GM12878 (cell line): ENCODE results near the gene USP10. TPM values are rescaled to one million over a fixed set of nuclear protein-coding genes. Genes with fewer than 3 reads are reported as not detected.

Experiments used
- ATAC-seq: fragments of 200-7000 bp; cut with Tn5 transposase; 3 replicates; pipeline ENCODE4 v1.9.1; 2020; ENCODE audit warnings: mild to moderate bottlenecking, moderate library complexity
- BruUV-seq: library from RNA; stranded (reverse); fragments of 400-500 nt; replicated peaks from 2 replicates; lab custom pipeline; 2021; lab: Mats Ljungman, UMichigan
- CTCF ChIA-PET: fragments of 300-600 bp; sonication (Branson Sonifier 250); formaldehyde crosslinking; extraction: SDS; loops from one replicate; lab custom pipeline; 2021; ENCODE audit warnings: inconsistent platforms; lab: Yijun Ruan, JAX
- POLR2A ChIA-PET: fragments of 350-600 bp; formaldehyde crosslinking; extraction: SDS; loops from one replicate; lab custom pipeline; 2021; ENCODE audit warnings: inconsistent platforms; lab: Charles Lee
- RAD21 ChIA-PET: fragments of 300-600 bp; sonication (Branson Sonifier 250); formaldehyde crosslinking; loops from one replicate; lab custom pipeline; 2023; ENCODE audit warnings: antibody characterized with exemption; ENCODE audit not compliant: unreplicated experiment; lab: Charles Lee
- SMC1A ChIA-PET: fragments of 300-600 bp; sonication (Branson Sonifier 250); formaldehyde crosslinking; loops from one replicate; lab custom pipeline; 2023; ENCODE audit not compliant: unreplicated experiment, uncharacterized antibody; lab: Charles Lee
- DNase-seq: peaks from one replicate; pipeline ENCODE4 v3.0.0-alpha.2; 2011; ENCODE audit warnings: low read depth, low spot score
- FAIRE-seq: peaks from 3 replicates; lab custom pipeline; 2011; peaks lifted over from hg19 to GRCh38; lab: Jason Lieb, UNC
- H2AFZ ChIP-seq: 2 replicates; pipeline ENCODE4 v1.6.0; 2011; ENCODE audit warnings: low read depth, low read length, control low read depth; ENCODE audit not compliant: control insufficient read depth
- H3K27ac ChIP-seq: 2 replicates; pipeline ENCODE4 v1.5.1; 2011; ENCODE audit warnings: control low read depth; ENCODE audit not compliant: control insufficient read depth, insufficient read depth
- H3K27me3 ChIP-seq, 2 experiments: replicated peaks in 1 of 2; 2 replicates each; pipeline versions ENCODE4 v1.6.0 to v1.6.1; 2011; ENCODE audit warnings: low read length in 1 of 2; ENCODE audit not compliant: control insufficient read depth in 2 of 2, insufficient read depth in 2 of 2
- H3K36me3 ChIP-seq, 2 experiments: 2 replicates each; pipeline ENCODE4 v1.5.1; 2011; ENCODE audit warnings: low read length in 1 of 2; ENCODE audit not compliant: control insufficient read depth in 2 of 2, insufficient read depth in 2 of 2
- H3K4me1 ChIP-seq: 2 replicates; pipeline ENCODE4 v1.6.1; 2011; ENCODE audit warnings: mild to moderate bottlenecking, low read length, moderate library complexity, mixed read lengths; ENCODE audit not compliant: control insufficient read depth, insufficient read depth
- H3K4me2 ChIP-seq: 2 replicates; pipeline ENCODE4 v1.6.0; 2011; ENCODE audit warnings: control low read depth; ENCODE audit not compliant: control insufficient read depth, insufficient read depth
- H3K4me3 ChIP-seq: fragments of 200-600 bp; sonication (generic); 2 replicates; pipeline ENCODE4 v1.5.1; 2016
- H3K79me2 ChIP-seq: 2 replicates; pipeline ENCODE4 v1.6.0; 2011; ENCODE audit warnings: low read length; ENCODE audit not compliant: control insufficient read depth, insufficient read depth
- H3K9ac ChIP-seq: 2 replicates; pipeline ENCODE4 v1.8.0; 2011; ENCODE audit warnings: low read length, control low read depth, mixed read lengths; ENCODE audit not compliant: control insufficient read depth, insufficient read depth
- H3K9me3 ChIP-seq: replicated peaks from 3 replicates; pipeline ENCODE4 v1.5.1; 2011; ENCODE audit warnings: mild to moderate bottlenecking, low read length; ENCODE audit not compliant: control insufficient read depth, insufficient read depth
- H4K20me1 ChIP-seq: 2 replicates; pipeline ENCODE4 v1.6.0; 2011; ENCODE audit not compliant: control insufficient read depth, insufficient read depth
- EED ChIP-seq: sonication (generic); IDR thresholded peaks from 2 replicates; pipeline ENCODE4 v1.6.1; 2016; ENCODE audit warnings: antibody characterized with exemption, low read depth
- FOXM1 ChIP-seq: IDR thresholded peaks from 2 replicates; pipeline ENCODE4 v1.6.1; 2012; ENCODE audit warnings: low read depth, mild to moderate bottlenecking, inconsistent platforms, low read length, moderate library complexity
- HDAC6 ChIP-seq: fragments of 200-600 bp; sonication (generic); IDR thresholded peaks from one replicate; pipeline ENCODE4 v1.8.0; 2017; ENCODE audit warnings: antibody characterized with exemption; ENCODE audit not compliant: unreplicated experiment
- JUND ChIP-seq: IDR thresholded peaks from 2 replicates; pipeline ENCODE4 v1.6.1; 2012; ENCODE audit warnings: low read depth, mild to moderate bottlenecking, low read length, improper control_type of control experiment, moderate library complexity
- KAT2A ChIP-seq: conservative IDR thresholded peaks from 2 replicates; pipeline ENCODE4 v1.6.1; 2011; ENCODE audit warnings: low read depth, low read length; ENCODE audit not compliant: control insufficient read depth
- MYC ChIP-seq: IDR thresholded peaks from 2 replicates; pipeline ENCODE4 v1.6.1; 2011; ENCODE audit warnings: mild to moderate bottlenecking, low read length, moderate library complexity, inconsistent platforms; ENCODE audit not compliant: insufficient read depth, insufficient replicate concordance, insufficient read length, severe bottlenecking
- PAX5 ChIP-seq: IDR thresholded peaks from 2 replicates; pipeline ENCODE4 v1.6.1; 2011; ENCODE audit warnings: low read depth, low read length, borderline replicate concordance
- PAX8 ChIP-seq: fragments of 450-650 bp; IDR thresholded peaks from 2 replicates; pipeline ENCODE4 v1.6.1; 2017; ENCODE audit warnings: mild to moderate bottlenecking, moderate library complexity
- PML ChIP-seq: IDR thresholded peaks from 2 replicates; pipeline ENCODE4 v1.6.1; 2012; ENCODE audit warnings: low read length, inconsistent platforms
- SIN3A ChIP-seq: IDR thresholded peaks from 2 replicates; pipeline ENCODE4 v1.6.1; 2012; ENCODE audit warnings: low read depth, low read length, improper control_type of control experiment
- ZBTB11 ChIP-seq: fragments of 450-650 bp; formaldehyde crosslinking; IDR thresholded peaks from 2 replicates; pipeline ENCODE4 v1.5.0; 2022; ENCODE audit warnings: mild to moderate bottlenecking, missing genetic modification characterization
- WGBS: methylation state at CpG from one replicate; pipeline ENCODE4 v1.1.6; 2016; ENCODE audit warnings: low lambda C conversion rate; ENCODE audit not compliant: insufficient replicate concordance, insufficient coverage; ENCODE audit errors: missing lambda C conversion rate; 5-methylcytosine and 5-hydroxymethylcytosine counted together
- in situ Hi-C: fragments of 300-500 bp; cut with MboI; formaldehyde crosslinking; loops from 9 replicates; pipeline ENCODE4 v1.14.3; 2018; ENCODE audit warnings: mixed read lengths
- intact Hi-C: fragments of 100-400 bp; cut with micrococcal nuclease; formaldehyde crosslinking; loops from one replicate; pipeline ENCODE4 v1.14.2; 2022; ENCODE audit not compliant: unreplicated experiment
- polyA plus RNA-seq, 11 experiments: library from polyadenylated mRNA; depleted of rRNA in 4 of 11; unstranded in 6 of 11; stranded (reverse) in 5 of 11; fragments of >200 nt; fragmentation: Nextera tagmentation in 4 of 11; fragmentation: Illumina TruSeq in 1 of 11; extraction: Ambion mirVana in 4 of 11; extraction: Trizol in 1 of 11; gene quantifications; 1 replicate in 1 of 11; 2 replicates in 10 of 11; pipeline versions ENCODE4 v1.2.1 to v1.2.3, GENCODE V29; 2011 to 2016; ENCODE audit warnings: inconsistent platforms in 2 of 11, missing spikeins in 2 of 11, low read depth in 1 of 11
- total RNA-seq, 4 experiments: library from RNA; depleted of rRNA in 3 of 4; stranded (reverse); fragments of >200 nt in 3 of 4; fragmentation: Illumina TruSeq in 1 of 4; extraction: Trizol in 1 of 4; gene quantifications; 2 replicates each; pipeline versions ENCODE4 v1.2.1 to v1.2.3, GENCODE V29; 2013 to 2021
- TF ChIP-seq, protein P1 (sequence below): IDR thresholded peaks from 2 replicates; pipeline ENCODE4 v1.6.1; 2012; ENCODE audit warnings: low read depth, low read length, improper control_type of control experiment

USP10 gene
- total and polyA plus RNA-seq, 10 of the 15 experiments (the other 5 are each of a cell fraction or from before 2014, with no cell fraction given): 46.1 to 160 (median 105) TPM

DNA sequence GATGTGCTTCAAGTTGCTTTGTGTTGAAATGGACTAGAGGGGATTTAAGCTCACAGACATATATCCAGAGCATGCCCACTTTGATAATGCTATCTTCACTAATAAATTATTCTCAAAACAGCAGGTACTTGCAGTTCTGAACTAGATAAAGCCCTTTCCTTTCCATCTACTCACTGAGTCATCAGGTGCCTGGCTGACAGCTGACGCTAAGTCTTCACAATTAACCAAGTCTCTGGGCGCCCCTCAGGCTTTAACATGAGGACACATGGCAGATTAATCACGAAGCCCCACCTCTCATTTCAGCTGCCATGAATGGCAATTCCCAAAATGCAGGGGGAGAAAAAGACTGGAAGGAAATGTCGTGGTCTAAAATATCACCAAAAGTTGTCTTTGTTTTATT lies 90.5 kb downstream of the USP10 start:
- TF ChIP-seq MYC: no peak
- no peak for TF ChIP-seq SIN3A
- no peak for TF ChIP-seq PAX8
- no peak for TF ChIP-seq HDAC6
- TF ChIP-seq KAT2A: no peak
- TF ChIP-seq, protein P1, sequence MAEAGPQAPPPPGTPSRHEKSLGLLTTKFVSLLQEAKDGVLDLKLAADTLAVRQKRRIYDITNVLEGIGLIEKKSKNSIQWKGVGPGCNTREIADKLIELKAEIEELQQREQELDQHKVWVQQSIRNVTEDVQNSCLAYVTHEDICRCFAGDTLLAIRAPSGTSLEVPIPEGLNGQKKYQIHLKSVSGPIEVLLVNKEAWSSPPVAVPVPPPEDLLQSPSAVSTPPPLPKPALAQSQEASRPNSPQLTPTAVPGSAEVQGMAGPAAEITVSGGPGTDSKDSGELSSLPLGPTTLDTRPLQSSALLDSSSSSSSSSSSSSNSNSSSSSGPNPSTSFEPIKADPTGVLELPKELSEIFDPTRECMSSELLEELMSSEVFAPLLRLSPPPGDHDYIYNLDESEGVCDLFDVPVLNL: no peak
- TF ChIP-seq PAX5: no peak
- TF ChIP-seq ZBTB11 (CRISPR knock-in tag): no peak
- TF ChIP-seq EED: no peak
- no peak for TF ChIP-seq JUND
- TF ChIP-seq PML: no peak
- TF ChIP-seq FOXM1: no peak
- FAIRE-seq (no peak), DNase-seq (no peak), ATAC-seq (no peak)
- Histone ChIP-seq H3K27me3 (no peaks in the 10 kb centered on the region), H3K27ac (no peak overlapping the region), H3K36me3 (no peaks in the 10 kb centered on the region; a peak in 1 of 4 replicates), H3K4me2 (no peak overlapping the region), H2AFZ (no peak overlapping the region), H3K79me2 (no peaks in the 10 kb centered on the region), H3K4me3 (no peak overlapping the region), H3K9me3 (no peaks in the 10 kb centered on the region), H3K4me1 (no peaks in the 10 kb centered on the region), H3K9ac (no peak overlapping the region), H4K20me1 (no peaks in the 10 kb centered on the region)
- no TSS peak for BruUV-seq
- in situ Hi-C loops (no loop called here), intact Hi-C loops (no loop called here)
- RAD21 ChIA-PET: no interaction called here
- CTCF ChIA-PET: interaction anchor here (1.2 kb wide), 1 partner anchor 162 kb away, joined by 4 read pairs; no protein-coding TSS in a partner anchor
- POLR2A ChIA-PET: no interaction called here
- SMC1A ChIA-PET: interaction anchor here (1.0 kb wide), 1 partner anchor 22 kb away, joined by 3 read pairs; no protein-coding TSS in a partner anchor
- 91% methylated on average over 4 of the region's 4 CpGs for WGBS
